WTC11 (cell line): ENCODE results near the gene DAAM2. TPM values are rescaled to one million over a fixed set of nuclear protein-coding genes. Genes with fewer than 3 reads are reported as not detected.

Experiments
- ATAC-seq: fragments of 200-7000 bp; cut with Tn5 transposase; 2 replicates; pipeline ENCODE4 v1.10.0; 2021; ENCODE audit warnings: mild to moderate bottlenecking, moderate library complexity
- CTCF ChIA-PET: fragments of 300-600 bp; sonication (Branson Sonifier 250); formaldehyde crosslinking; loops from one replicate; lab custom pipeline; 2021; ENCODE audit warnings: antibody characterized with exemption; lab: Charles Lee
- POLR2A ChIA-PET: fragments of 350-600 bp; sonication (Branson Sonifier 250); formaldehyde crosslinking; loops from one replicate; lab custom pipeline; 2021; ENCODE audit warnings: antibody characterized with exemption; lab: Charles Lee
- DNase-seq: peaks from one replicate; pipeline ENCODE4 v3.0.0; 2021; ENCODE audit warnings: low spot score
- H3K27ac Mint-ChIP-seq: 2 replicates; pipeline ENCODE4 v1.8.0; 2021; ENCODE audit warnings: mixed read lengths
- H3K27me3 Mint-ChIP-seq: 2 replicates; pipeline ENCODE4 v1.8.0; 2021; ENCODE audit warnings: low read depth, mild to moderate bottlenecking, moderate library complexity, mixed read lengths
- H3K36me3 Mint-ChIP-seq: 2 replicates; pipeline ENCODE4 v1.8.0; 2021; ENCODE audit warnings: mixed read lengths
- H3K4me1 Mint-ChIP-seq: 2 replicates; pipeline ENCODE4 v1.8.0; 2022; ENCODE audit warnings: mixed read lengths
- H3K4me3 Mint-ChIP-seq: 2 replicates; pipeline ENCODE4 v1.8.0; 2021; ENCODE audit warnings: mild to moderate bottlenecking, moderate library complexity, mixed read lengths
- H3K9me3 Mint-ChIP-seq: 2 replicates; pipeline ENCODE4 v1.8.0; 2021; ENCODE audit warnings: mixed read lengths
- ATF2 ChIP-seq: sonication (generic); formaldehyde crosslinking; IDR thresholded peaks from 2 replicates; pipeline ENCODE4 v1.8.1; 2022; ENCODE audit warnings: low read depth, missing genetic modification reagents, borderline replicate concordance
- CBFB ChIP-seq: sonication (generic); formaldehyde crosslinking; IDR thresholded peaks from 2 replicates; pipeline ENCODE4 v1.8.1; 2022; ENCODE audit warnings: mild to moderate bottlenecking, low read depth, missing genetic modification reagents
- ESRRA ChIP-seq: sonication (generic); formaldehyde crosslinking; IDR thresholded peaks from 2 replicates; pipeline ENCODE4 v1.8.1; 2022; ENCODE audit warnings: mild to moderate bottlenecking, missing genetic modification reagents, borderline replicate concordance
- FOXJ3 ChIP-seq: sonication (generic); formaldehyde crosslinking; IDR thresholded peaks from 2 replicates; pipeline ENCODE4 v1.9.0; 2021; ENCODE audit warnings: missing genetic modification reagents, mild to moderate bottlenecking, borderline replicate concordance
- FOXK1 ChIP-seq: sonication (generic); formaldehyde crosslinking; IDR thresholded peaks from 2 replicates; pipeline ENCODE4 v1.8.0; 2022; ENCODE audit warnings: mild to moderate bottlenecking, moderate library complexity, missing genetic modification reagents
- FOXP1 ChIP-seq: sonication (generic); formaldehyde crosslinking; IDR thresholded peaks from 2 replicates; pipeline ENCODE4 v1.8.0; 2022; ENCODE audit warnings: missing genetic modification reagents, mild to moderate bottlenecking, moderate library complexity, borderline replicate concordance
- GABPB1 ChIP-seq: sonication (generic); formaldehyde crosslinking; IDR thresholded peaks from 2 replicates; pipeline ENCODE4 v1.8.1; 2023; ENCODE audit warnings: mild to moderate bottlenecking, missing genetic modification reagents
- GTF2I ChIP-seq: fragments of 250-450 bp; sonication (Bioruptor Pico); conservative IDR thresholded peaks from 2 replicates; pipeline ENCODE4 v1.4.0; 2021; ENCODE audit warnings: mild to moderate bottlenecking
- IRF1 ChIP-seq: sonication (generic); formaldehyde crosslinking; IDR thresholded peaks from 2 replicates; pipeline ENCODE4 v1.8.0; 2023; ENCODE audit warnings: missing genetic modification reagents
- IRF2 ChIP-seq: sonication (generic); formaldehyde crosslinking; IDR thresholded peaks from 2 replicates; pipeline ENCODE4 v1.8.0; 2022; ENCODE audit warnings: low read depth, missing genetic modification reagents, borderline replicate concordance
- MXD4 ChIP-seq: fragments of 250-450 bp; sonication (Bioruptor Pico); IDR thresholded peaks from 2 replicates; pipeline ENCODE4 v1.8.0; 2021; ENCODE audit warnings: mild to moderate bottlenecking, moderate library complexity, borderline replicate concordance
- MYBL2 ChIP-seq: sonication (generic); formaldehyde crosslinking; IDR thresholded peaks from 2 replicates; pipeline ENCODE4 v1.8.1; 2023; ENCODE audit warnings: mild to moderate bottlenecking, moderate library complexity, missing genetic modification reagents
- SMAD4 ChIP-seq: sonication (generic); formaldehyde crosslinking; IDR thresholded peaks from 2 replicates; pipeline ENCODE4 v1.8.0; 2022; ENCODE audit warnings: mild to moderate bottlenecking, missing genetic modification reagents
- ZBTB21 ChIP-seq: sonication (generic); formaldehyde crosslinking; IDR thresholded peaks from 2 replicates; pipeline ENCODE4 v1.8.1; 2023; ENCODE audit warnings: mild to moderate bottlenecking, missing genetic modification reagents, borderline replicate concordance
- ZMAT4 ChIP-seq: fragments of 250-450 bp; sonication (Bioruptor Pico); IDR thresholded peaks from 2 replicates; pipeline ENCODE4 v1.9.0; 2021; ENCODE audit warnings: mild to moderate bottlenecking
- ZNF219 ChIP-seq: sonication (generic); formaldehyde crosslinking; IDR thresholded peaks from 2 replicates; pipeline ENCODE4 v1.8.0; 2023; ENCODE audit warnings: missing genetic modification reagents, mild to moderate bottlenecking, borderline replicate concordance
- ZNF232 ChIP-seq: sonication (generic); formaldehyde crosslinking; IDR thresholded peaks from 2 replicates; pipeline ENCODE4 v1.8.0; 2022; ENCODE audit warnings: mild to moderate bottlenecking, missing genetic modification reagents
- ZNF317 ChIP-seq: sonication (generic); formaldehyde crosslinking; IDR thresholded peaks from 2 replicates; pipeline ENCODE4 v1.8.1; 2023; ENCODE audit warnings: low read depth, mild to moderate bottlenecking, moderate library complexity, missing genetic modification reagents, borderline replicate concordance
- ZNF396 ChIP-seq: fragments of 250-450 bp; sonication (Bioruptor Pico); IDR thresholded peaks from 2 replicates; pipeline ENCODE4 v1.8.0; 2021; ENCODE audit warnings: mild to moderate bottlenecking, moderate library complexity, borderline replicate concordance
- ZNF425 ChIP-seq: fragments of 250-450 bp; sonication (Bioruptor Pico); conservative IDR thresholded peaks from 2 replicates; pipeline ENCODE4 v1.9.0; 2021; ENCODE audit warnings: mild to moderate bottlenecking
- ZNF671 ChIP-seq: fragments of 250-450 bp; sonication (Bioruptor Pico); IDR thresholded peaks from 2 replicates; pipeline ENCODE4 v1.8.0; 2021; ENCODE audit warnings: mild to moderate bottlenecking
- total RNA-seq: library from RNA; stranded (reverse); gene quantifications from 3 replicates; pipeline ENCODE4 v1.2.3, GENCODE V29; 2021
- TF ChIP-seq, protein P1 (sequence below): sonication (generic); formaldehyde crosslinking; conservative IDR thresholded peaks from 2 replicates; pipeline ENCODE4 v1.8.1; 2023; ENCODE audit warnings: mild to moderate bottlenecking, low read depth, missing genetic modification reagents, moderate library complexity
- TF ChIP-seq, protein P2 (sequence below): sonication (generic); formaldehyde crosslinking; IDR thresholded peaks from 2 replicates; pipeline ENCODE4 v1.8.1; 2022; ENCODE audit warnings: mild to moderate bottlenecking, moderate library complexity, missing genetic modification reagents
- TF ChIP-seq, protein P3 (sequence below): sonication (generic); formaldehyde crosslinking; IDR thresholded peaks from 2 replicates; pipeline ENCODE4 v1.8.1; 2023; ENCODE audit warnings: mild to moderate bottlenecking, missing genetic modification reagents
- TF ChIP-seq, protein P4 (sequence below): sonication (generic); formaldehyde crosslinking; IDR thresholded peaks from 2 replicates; pipeline ENCODE4 v1.8.0; 2022; ENCODE audit warnings: mild to moderate bottlenecking, missing genetic modification reagents
- TF ChIP-seq, protein P5 (sequence below): sonication (generic); formaldehyde crosslinking; conservative IDR thresholded peaks from 2 replicates; pipeline ENCODE4 v1.8.1; 2022; ENCODE audit warnings: mild to moderate bottlenecking, missing genetic modification reagents

DAAM2 gene
- total RNA-seq, 1 experiment from 2014 or later, result 2.0 TPM

GRCh38 chr6:39925931-39926290 lies 133.7 kb downstream of the DAAM2 start:
- no peak for DNase-seq
- POLR2A ChIA-PET, result no interaction called here
- Mint-ChIP-seq H3K4me3 (no peak overlapping the region), H3K27ac (no peak overlapping the region), H3K4me1 (peaks cover 9% of the 10 kb centered on the region; the same call in 1 of the 2 replicates)
- ATAC-seq, result no peak
- CTCF ChIA-PET, result no interaction called here
- TF ChIP-seq CBFB (CRISPR knock-in tag) (no peak), ATF2 (CRISPR knock-in tag) (no peak), MYBL2 (CRISPR knock-in tag) (no peak), GTF2I (CRISPR knock-in tag) (no peak), MXD4 (CRISPR knock-in tag) (no peak), FOXP1 (CRISPR knock-in tag) (no peak), ZNF317 (CRISPR knock-in tag) (no peak), ZNF396 (no peak), ZNF425 (CRISPR knock-in tag) (no peak), ZNF232 (CRISPR knock-in tag) (no peak), GABPB1 (CRISPR knock-in tag) (no peak), ESRRA (no peak), ZBTB21 (CRISPR knock-in tag) (no peak), IRF2 (CRISPR knock-in tag) (no peak)
- TF ChIP-seq, protein P1, sequence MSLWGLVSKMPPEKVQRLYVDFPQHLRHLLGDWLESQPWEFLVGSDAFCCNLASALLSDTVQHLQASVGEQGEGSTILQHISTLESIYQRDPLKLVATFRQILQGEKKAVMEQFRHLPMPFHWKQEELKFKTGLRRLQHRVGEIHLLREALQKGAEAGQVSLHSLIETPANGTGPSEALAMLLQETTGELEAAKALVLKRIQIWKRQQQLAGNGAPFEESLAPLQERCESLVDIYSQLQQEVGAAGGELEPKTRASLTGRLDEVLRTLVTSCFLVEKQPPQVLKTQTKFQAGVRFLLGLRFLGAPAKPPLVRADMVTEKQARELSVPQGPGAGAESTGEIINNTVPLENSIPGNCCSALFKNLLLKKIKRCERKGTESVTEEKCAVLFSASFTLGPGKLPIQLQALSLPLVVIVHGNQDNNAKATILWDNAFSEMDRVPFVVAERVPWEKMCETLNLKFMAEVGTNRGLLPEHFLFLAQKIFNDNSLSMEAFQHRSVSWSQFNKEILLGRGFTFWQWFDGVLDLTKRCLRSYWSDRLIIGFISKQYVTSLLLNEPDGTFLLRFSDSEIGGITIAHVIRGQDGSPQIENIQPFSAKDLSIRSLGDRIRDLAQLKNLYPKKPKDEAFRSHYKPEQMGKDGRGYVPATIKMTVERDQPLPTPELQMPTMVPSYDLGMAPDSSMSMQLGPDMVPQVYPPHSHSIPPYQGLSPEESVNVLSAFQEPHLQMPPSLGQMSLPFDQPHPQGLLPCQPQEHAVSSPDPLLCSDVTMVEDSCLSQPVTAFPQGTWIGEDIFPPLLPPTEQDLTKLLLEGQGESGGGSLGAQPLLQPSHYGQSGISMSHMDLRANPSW (CRISPR knock-in tag), result no peak
- TF ChIP-seq, protein P2, sequence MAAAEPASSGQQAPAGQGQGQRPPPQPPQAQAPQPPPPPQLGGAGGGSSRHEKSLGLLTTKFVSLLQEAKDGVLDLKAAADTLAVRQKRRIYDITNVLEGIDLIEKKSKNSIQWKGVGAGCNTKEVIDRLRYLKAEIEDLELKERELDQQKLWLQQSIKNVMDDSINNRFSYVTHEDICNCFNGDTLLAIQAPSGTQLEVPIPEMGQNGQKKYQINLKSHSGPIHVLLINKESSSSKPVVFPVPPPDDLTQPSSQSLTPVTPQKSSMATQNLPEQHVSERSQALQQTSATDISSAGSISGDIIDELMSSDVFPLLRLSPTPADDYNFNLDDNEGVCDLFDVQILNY, result no peak
- TF ChIP-seq, protein P3, sequence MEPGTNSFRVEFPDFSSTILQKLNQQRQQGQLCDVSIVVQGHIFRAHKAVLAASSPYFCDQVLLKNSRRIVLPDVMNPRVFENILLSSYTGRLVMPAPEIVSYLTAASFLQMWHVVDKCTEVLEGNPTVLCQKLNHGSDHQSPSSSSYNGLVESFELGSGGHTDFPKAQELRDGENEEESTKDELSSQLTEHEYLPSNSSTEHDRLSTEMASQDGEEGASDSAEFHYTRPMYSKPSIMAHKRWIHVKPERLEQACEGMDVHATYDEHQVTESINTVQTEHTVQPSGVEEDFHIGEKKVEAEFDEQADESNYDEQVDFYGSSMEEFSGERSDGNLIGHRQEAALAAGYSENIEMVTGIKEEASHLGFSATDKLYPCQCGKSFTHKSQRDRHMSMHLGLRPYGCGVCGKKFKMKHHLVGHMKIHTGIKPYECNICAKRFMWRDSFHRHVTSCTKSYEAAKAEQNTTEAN, result no peak
- TF ChIP-seq, all 79 proteins: peak for 0
- Mint-ChIP-seq H3K9me3 (peaks cover 8% of the 10 kb centered on the region), H3K36me3 (peaks cover 55% of the 10 kb centered on the region), H3K27me3 (no peaks in the 10 kb centered on the region)

GRCh38 chr6:39926668-39927067 lies 134.5 kb downstream of the DAAM2 start:
- ChIA-PET CTCF (no interaction called here), POLR2A (no interaction called here)
- Mint-ChIP-seq H3K27ac (no peak overlapping the region), H3K27me3 (no peaks in the 10 kb centered on the region), H3K9me3 (peaks cover 8% of the 10 kb centered on the region), H3K4me1 (peaks cover 12% of the 10 kb centered on the region), H3K4me3 (no peak overlapping the region), H3K36me3 (peaks cover 51% of the 10 kb centered on the region)
- DNase-seq (no peak), ATAC-seq (no peak)
- TF ChIP-seq, protein P4, sequence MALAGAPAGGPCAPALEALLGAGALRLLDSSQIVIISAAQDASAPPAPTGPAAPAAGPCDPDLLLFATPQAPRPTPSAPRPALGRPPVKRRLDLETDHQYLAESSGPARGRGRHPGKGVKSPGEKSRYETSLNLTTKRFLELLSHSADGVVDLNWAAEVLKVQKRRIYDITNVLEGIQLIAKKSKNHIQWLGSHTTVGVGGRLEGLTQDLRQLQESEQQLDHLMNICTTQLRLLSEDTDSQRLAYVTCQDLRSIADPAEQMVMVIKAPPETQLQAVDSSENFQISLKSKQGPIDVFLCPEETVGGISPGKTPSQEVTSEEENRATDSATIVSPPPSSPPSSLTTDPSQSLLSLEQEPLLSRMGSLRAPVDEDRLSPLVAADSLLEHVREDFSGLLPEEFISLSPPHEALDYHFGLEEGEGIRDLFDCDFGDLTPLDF (CRISPR knock-in tag), result no peak
- TF ChIP-seq SMAD4, result no peak
- no peak for TF ChIP-seq ZNF219 (CRISPR knock-in tag)
- no peak for TF ChIP-seq GABPB1 (CRISPR knock-in tag)
- no peak for TF ChIP-seq IRF1 (CRISPR knock-in tag)
- no peak for TF ChIP-seq ZNF671 (CRISPR knock-in tag)
- no peak for TF ChIP-seq ZMAT4 (CRISPR knock-in tag)
- no peak for TF ChIP-seq FOXJ3
- no peak for TF ChIP-seq MYBL2 (CRISPR knock-in tag)
- no peak for TF ChIP-seq FOXK1
- TF ChIP-seq, protein P5, sequence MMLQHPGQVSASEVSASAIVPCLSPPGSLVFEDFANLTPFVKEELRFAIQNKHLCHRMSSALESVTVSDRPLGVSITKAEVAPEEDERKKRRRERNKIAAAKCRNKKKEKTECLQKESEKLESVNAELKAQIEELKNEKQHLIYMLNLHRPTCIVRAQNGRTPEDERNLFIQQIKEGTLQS, result no peak
